HG02678 (cell line): Measurements from ENCODE around the gene PRR29.
"Not testable (repeated sequence)": the region's sequence is repeated elsewhere in the genome, so short reads cannot be mapped to it uniquely, and the experiment has no call there.

Experiments used
- ATAC-seq: cut with Tn5 transposase; IDR thresholded peaks from one replicate; pipeline ENCODE4 v1.9.1; 2021; ENCODE audit warnings: mild to moderate bottlenecking, moderate library complexity; ENCODE audit not compliant: unreplicated experiment

PRR29 gene

DNA sequence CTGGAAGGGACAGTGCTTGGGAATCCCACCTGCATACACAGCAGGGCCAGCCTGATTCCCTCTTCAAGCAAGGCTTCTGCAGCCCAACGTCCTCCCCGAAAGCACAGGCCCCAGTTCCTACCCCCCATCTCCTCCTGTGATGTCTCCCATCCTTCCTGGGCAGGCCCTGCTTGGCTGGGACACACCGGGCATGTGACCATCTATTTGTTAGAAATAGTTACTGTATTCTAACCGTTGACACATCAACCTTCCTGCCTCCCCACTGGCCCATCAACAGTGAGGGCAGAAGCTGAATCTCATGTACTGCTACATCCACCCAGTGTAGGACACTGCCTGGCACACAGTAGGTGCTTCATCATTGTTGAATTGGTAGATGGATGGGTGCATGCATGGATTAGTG, 10.7 kb downstream of the PRR29 start:
- ATAC-seq = no peak

DNA sequence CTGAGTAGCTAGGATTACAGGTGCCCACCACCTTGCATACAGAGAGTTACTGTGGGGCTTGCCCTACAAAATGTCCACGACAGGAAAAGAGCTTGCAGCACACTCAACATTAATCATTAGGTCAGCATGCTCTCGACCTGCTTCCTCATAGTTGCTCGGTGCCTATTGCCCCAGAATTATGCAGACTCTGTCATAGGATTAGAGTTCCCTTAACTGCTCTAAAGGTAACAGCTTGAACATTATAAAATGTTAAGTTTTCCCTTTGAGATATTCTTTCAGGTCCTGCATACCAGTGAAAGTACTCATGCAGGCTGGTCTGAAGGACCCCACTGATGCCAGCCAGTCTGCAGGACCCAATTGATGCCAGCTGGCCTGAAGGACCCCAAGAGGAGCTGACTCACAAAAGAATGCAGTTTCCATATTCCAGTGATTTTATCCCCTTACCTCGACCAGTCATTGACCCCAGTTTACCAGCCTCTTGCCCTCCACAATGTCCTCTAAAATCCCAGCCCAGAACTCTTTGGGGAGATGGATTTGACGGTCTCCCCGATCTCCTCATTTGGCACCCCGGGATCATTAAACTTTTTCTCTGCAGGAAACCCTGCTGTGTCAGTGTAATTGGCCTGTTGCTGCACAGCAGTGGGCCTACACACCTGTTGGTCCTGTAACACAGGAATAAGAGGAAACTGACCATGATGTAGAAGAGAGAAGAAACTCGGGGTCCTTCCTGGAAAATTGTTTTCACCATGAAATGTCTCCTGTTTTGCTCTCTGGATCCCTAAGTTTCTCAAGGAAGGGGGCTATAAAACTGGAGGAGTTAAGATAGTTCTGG, 11.6 kb downstream of the PRR29 start:
- no peak for ATAC-seq

DNA sequence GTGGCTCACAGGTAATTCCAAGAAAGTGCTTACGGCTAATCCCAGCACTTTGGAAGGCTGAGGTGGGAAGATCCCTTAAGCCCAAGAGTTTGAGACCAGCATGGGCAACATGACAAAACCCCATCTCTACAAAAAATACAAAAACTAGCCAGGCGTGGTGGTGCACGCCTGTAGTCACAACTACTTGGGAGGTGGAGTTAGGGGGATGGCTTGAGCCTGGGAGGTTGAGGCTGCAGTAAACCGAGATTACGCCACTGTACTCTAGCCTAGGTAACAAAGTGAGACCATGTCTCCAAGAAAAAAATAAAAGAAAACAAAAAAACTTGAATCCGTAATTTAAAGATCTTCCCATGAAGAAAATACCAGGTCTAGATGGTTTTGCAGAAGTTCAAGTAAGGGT, 17.3 kb downstream of the PRR29 start:
- ATAC-seq = no peak

DNA sequence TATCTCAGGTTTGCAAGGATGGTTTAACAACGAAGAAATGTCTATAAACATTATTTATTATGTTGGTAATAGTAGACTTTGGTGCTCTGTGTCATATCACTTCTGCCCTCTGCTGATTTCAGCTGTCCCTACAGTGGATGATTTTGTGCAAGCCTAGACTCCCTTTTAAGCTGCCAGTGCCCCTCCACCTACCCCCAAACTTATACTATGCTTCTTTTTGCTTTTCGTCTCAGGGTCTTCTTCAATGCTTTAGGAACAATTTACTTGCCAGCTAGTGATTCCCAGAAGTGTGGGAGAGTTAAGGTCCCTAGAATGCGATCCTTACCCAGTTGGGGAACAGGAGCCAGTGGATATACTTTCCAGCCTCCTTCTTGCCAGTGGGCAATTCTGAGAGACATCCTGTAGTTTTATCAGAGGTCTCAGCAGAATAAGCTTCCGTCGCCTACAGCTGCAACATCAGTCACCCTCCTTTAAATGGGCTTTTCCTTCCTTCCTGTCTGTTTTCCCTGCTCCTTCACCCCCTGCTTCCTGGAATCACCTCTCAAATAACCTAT, 18.2 kb downstream of the PRR29 start:
- ATAC-seq = no peak

DNA sequence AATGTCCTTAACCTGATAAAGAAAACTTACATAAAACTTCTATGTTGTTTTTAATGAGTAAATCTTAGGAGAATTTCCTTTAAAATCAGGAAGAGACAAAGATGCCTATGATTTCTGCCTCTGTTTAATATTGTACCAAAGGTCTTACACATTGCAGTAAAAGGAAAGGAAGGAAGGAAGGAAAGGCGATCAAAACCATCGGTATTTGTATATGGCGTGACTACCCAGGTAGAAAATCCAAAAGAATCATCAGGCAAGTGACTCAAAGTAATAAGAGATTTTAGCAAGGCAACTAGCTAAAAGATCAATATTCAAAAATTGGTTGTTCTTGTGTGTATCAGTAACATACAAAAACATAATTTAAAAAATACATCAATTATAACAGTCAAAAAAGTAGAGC, 18.8 kb downstream of the PRR29 start:
- ATAC-seq = no peak

DNA sequence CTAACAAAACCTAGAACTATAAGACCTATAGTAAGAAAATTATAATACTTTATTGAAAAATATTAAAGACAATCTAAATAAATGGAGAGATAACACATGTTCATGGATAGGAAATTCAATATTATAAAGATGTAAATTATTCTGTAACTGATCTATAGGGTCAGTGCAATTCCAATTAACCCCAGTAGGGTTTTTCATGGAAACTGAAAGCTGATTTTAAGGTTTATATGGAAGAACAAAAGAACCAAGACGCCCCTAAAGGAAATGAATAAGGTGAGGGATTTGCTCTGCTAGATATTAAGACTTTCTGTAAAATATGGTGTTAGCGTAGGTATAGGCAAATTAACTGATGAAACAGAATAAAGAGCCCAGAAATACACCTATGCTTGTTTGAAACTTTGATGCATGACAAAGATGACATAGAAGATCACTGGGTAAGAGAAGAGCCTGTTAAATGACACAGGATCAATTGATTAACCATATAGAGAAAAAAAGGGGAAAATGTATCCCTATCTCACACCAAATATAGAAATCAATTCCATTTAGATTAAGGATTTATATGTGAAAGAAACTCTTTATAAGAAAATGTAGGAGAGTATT, 19.3 kb downstream of the PRR29 start:
- ATAC-seq = no peak

DNA sequence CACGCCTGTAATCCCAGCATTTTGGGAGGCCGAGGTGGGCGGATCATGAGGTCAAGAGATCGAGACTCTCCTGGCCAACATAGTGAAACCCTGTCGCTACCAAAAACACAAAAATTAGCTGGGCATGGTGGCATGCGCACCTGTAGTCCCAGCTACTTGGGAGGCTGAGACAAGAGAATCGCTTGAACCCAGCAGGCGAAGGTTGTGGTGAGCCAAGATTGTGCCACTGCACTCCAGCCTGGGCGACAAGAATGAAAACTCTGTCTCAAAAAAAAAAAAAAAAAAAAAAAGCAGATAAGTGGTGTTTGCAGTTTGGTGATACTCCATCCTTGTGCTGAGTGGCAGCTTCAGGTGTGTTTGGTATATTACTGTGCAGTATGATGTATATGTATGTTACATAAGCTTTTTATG, 21.4 kb downstream of the PRR29 start:
- not testable (repeated sequence) for ATAC-seq

DNA sequence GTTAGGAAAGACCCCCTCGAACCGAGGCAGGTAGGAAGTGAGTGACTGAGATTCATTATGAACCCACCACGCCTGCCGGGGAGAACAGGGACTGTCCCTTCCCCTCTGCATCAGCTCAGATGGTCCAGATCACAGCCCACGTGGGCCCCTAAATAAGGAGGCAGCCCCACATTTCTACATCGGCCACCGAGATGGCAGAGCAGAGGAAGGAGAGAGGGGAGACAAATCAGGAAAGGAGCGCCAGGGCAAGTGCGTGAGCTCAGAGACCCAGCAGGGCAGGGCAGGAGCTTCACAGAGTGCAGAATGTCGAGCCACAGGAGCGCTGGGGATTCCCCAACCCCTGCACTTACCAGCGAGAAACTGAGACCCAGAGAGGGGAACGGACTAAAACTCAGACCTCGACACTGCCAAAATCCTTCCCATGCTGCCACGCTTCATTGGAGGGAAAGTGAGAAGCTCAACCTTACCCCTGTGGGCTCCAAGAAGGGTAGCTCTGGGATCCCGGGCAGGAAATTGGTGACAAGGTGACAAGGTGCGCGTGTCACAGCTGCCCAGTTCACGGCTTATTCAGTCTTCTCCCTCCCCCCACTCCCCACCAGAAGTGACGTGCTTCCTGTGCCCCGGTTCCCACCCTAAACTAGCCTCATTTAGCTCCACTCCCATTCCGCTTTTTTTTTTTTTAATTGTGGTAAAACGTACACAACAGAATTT, 22.1 kb downstream of the PRR29 start, which contains the start of gene ICAM2:
TSS of gene ICAM2 (minus strand) at position 578 of the 711 bp plus-strand sequence. CDS start 13,942 bp downstream, outside the sequence.
- peak; percentile 60 for ATAC-seq

DNA sequence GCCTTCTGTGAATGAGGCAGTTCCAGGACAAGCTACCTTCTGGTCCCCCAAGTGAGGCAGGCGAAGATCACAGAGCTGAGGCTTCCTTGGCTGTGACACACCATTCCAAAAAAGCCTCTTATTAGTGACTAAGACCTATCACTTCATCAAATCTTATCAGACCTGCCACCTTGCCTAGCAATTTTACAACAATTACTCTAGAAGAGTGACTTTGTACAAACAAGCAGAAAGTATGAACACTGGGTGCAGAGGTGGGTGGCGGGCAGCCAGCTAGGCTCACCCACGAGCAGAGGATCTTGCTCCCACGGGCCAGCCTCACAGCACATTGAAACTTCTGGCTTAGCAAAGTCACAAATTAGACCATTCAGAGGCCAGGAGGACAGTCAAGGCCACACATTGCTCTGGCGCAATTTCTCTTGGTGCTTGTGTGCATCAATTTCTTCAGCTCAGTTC, 24.5 kb downstream of the PRR29 start:
- ATAC-seq = no peak

DNA sequence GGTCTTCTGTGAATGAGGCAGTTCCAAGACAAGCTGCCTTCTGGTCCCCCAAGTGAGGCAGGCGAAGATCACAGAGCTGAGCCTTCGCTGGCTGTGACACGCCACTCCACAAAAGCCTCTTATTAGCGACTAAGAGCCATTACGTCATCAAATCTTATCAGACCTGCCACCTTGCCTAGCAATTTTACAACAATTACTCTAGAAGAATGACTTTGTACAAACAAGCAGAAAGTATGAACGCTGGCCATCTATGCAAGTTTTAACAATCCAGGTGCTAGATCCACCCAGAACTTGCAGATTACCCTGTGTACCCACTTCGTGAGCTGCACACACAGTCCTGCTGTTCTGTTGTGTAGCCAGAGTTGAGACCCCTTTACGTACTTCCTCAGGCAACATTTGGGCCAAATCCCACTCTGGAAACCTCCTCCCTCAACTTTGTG, 26.1 kb downstream of the PRR29 start:
- ATAC-seq = no peak

DNA sequence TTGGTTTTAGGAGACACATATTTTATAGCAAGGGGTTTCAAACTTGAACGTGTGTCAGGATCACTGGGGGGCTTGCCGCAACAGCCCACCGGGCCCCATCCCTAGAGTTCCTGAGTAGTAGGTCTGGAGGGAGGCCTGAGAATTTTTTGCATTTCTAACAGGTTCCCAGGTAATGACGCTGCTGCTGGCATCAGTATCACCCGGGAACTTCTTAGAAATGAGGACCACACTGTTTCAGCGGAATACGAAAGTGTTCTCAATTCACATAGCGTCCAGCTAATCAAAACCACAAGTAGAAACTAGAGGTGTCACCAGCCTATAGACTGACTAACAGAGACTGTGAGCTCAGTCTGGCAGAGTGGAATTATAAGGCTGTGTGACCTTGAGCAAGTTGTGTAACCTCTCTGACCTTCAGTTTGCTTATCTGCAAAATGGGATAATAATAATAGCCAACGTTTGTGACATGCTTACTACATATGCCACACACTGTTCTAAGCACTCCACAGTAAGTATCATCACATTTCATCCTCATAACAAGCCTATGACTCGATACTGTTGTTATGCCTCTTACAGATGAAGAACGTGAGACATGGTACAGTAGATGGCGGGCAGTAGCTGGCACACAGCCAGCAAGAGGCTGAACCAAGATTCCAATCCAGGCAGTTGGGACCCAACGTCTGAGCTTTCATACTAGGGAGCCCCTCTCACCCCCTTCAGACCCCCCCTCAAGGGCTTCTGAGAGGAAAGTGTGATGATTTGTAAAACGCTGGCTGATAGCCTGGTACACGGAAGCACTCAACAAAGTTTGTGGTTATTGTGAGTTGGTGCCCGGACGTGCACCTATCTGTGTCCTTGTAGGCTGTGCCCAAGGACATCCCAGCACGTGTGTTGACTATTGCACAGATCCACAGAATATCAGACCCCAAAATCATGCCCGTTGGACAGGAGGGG, 26.9 kb downstream of the PRR29 start:
- ATAC-seq = no peak

DNA sequence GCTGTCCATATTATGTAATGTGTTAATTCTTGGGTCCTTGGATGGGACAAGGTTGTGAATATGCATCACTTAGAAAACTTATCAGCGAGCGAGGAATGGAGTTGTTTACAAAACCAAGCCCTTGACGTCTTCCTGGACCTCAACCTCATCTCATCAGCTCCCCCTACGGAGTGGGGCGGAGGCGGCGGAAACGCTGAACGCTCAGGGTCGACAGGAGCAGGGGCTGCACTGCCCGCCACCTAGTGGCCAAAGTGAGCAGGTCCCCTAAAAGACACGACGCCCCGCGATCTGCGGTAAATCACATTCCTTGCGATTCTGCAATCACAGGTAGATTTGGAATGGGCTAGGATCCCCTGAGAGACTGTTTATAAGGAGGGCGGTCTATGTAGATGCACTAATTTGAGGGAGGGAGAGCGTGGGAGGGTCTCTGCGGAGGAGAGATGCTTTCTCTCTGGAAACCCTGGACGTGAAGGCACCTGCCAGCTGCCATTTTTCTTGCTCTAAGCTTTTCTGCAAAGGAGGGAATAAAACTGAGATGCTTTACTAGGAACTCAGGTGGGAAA, 27.7 kb downstream of the PRR29 start:
- no peak for ATAC-seq

DNA sequence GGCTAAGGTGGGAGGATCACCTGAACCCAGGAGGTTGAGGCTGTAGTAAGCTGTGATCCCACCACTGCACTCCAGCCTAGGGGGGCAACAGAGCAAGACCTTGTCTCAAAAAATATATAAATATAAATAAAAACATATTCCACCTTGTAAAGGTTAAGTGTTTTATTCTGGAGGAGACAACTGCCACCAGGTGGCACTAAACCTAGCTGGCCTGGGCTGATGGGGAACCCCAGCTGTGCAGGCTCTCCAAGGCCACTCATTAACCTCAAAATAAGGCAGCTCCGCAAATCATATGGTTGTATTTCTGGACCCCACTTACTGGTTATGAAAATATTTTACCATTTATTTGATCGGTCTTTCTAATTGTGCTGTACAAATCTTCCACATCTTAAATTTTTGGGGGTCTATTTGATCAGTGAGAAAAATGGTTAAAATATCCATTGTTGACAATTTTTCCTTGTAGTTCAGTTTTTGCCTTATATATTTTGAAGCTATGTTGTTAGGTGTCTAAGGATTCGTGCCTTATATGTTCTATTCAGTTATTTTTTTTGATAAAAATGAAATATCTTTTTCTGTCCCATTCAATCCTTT, 30.8 kb downstream of the PRR29 start:
- peak; percentile 49 for ATAC-seq

DNA sequence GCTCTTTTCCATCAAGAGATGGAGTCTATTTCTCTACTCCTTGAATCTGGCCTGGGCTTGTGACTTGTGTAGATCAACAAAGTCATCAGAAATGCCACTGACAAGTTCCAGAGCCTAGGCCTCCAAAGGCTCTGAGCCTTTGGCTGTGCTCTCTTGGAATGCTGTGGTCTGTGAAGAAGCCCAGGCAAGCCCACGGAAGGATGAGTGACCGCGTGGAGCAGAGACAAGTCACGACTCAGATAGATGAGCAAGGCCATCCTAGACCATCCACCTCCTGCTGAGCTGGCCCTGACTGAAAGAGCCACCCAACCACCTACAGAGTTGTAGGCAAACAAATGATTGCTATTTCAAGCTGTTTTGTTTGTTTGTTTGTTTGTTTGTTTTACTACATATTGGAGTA, 33.9 kb downstream of the PRR29 start:
- no peak for ATAC-seq

DNA sequence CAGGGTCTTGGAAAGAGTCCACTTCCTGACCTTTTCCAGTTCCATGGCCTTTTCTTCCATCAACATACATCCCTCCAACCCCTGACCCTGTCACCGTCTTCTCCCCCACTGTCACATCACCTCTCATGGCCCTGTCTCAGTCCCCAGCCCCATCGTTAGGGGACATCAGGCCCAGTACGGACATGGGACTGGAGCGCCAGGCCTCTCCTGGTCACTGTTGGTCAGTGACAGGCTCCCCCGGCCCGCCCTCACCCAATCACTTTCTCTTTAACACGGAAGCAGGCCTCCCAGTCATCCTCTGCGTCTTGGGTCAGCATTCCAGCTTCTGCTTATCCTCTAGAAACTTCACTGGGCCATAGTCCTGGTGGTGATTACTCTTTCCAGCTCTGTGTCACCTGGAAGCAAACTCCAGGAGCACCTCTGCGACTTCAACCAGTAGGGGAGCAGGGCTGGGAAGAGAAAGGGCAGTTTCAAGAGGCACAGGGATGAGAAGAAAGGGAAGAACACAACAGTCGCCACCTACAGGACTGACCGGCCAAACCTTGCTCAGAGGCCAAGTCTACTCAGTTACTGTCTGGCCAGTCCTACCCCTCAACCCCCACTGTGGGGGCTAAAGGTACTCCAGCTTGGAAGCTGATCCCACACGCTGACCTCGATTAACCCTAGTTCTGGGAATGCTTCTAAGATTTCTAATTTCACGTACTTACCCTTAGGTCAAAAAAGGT, 38.2 kb downstream of the PRR29 start:
- no peak for ATAC-seq

DNA sequence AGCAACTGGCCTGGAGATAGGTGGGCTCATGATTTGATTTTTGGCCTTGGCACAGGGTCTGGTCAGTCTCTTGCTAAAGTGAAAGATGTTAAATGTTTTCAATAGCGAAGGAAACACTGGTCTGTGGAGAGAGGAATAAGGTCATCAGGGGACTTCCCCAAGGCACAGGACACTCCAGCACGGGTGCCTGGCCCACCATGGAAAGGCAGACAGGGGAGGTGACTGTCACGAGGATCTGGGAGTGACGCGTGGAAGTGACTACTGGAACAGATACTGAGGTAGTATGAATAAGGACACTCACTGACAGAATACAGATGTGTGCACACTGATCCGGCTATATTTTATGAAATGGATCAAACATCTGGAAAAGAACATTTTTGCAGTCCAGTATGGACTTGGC, 39.0 kb downstream of the PRR29 start:
- no peak for ATAC-seq

DNA sequence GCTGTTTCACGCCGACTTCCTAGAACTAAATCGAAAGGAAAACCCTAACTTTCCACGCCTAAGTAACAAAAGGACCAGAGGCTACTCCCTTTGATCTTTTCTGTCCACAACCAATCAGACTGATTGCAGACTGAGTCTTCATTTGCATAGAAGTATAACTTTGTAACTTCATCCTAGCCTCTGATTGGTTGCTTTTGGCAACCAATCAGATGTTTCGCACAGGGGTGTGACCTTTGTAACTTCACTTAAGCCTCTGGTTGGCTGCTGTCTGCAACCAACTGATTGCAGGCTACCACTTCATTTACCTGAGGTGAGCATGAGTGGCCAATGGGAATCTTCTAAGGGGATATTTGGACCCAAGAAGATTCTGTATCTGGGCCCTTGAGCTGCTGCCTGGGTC, 39.7 kb downstream of the PRR29 start:
- no peak for ATAC-seq

DNA sequence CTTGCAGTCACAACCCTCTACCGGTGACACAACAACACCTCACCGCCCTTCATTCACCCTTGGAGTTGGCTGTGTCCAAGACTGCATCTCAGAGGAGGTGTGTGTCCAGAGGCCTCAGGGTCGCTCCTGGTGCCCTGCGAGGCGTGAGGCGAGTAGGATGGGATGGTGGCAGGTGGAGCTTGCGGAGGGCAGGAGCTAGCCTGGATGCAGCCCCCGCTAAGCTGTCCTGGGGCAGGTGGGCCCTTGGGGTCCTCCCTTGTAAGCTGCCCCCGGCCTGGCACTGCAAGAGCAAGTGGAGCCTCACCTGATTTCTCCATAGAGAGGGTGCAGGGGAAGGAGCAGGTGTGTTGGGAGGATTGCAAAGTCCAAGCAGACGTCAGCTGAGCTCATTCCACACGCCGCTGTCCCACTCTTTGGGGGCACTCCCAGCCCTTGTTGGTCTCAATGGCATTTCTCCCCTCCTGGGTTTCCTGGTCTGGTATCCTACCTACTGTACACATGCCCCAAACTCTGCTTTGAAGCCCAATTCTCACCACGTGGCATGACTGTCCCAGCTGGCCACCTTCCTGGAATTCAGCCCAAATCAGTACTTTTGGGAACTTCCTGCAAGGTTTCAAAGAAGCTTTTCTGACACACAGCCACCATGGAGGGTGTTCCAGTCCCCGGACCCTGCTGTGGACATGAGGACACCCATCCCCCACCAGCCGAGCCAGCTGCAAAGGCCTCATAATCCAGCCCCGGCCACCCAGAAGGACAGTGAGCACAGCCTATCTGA, 40.4 kb downstream of the PRR29 start:
- no peak for ATAC-seq
